Panc1 (cell line): Measurements from ENCODE around the gene ITPR3. TPM values are rescaled to one million over a fixed set of nuclear protein-coding genes. Genes with fewer than 3 reads are reported as not detected.

Source experiments
- ATAC-seq: fragments of 200-7000 bp; cut with Tn5 transposase; 2 replicates; pipeline ENCODE4 v1.9.1; 2020; ENCODE audit warnings: mild to moderate bottlenecking, moderate library complexity
- BruUV-seq: library from RNA; stranded (reverse); fragments of 400-500 nt; replicated peaks from 2 replicates; lab custom pipeline; 2021; lab: Mats Ljungman, UMichigan
- CTCF ChIA-PET: fragments of 300-600 bp; sonication (Branson Sonifier 250); formaldehyde crosslinking; loops from one replicate; lab custom pipeline; 2022; ENCODE audit warnings: antibody characterized with exemption; lab: Charles Lee
- POLR2A ChIA-PET: fragments of 300-600 bp; sonication (Branson Sonifier 250); formaldehyde crosslinking; loops from one replicate; lab custom pipeline; 2022; ENCODE audit warnings: antibody characterized with exemption; lab: Charles Lee
- DNase-seq: peaks from one replicate; pipeline ENCODE4 v3.0.0-alpha.2; 2010; ENCODE audit warnings: low read depth, low spot score
- H3K27ac ChIP-seq: 2 replicates; pipeline ENCODE4 v1.5.1; 2011; ENCODE audit warnings: mild to moderate bottlenecking, low read length, inconsistent platforms
- H3K27me3 ChIP-seq: fragments of 200-500 bp; sonication (Bioruptor generic); 2 replicates; pipeline ENCODE4 v1.6.0; 2014; ENCODE audit warnings: low read length, inconsistent platforms; ENCODE audit not compliant: control insufficient read depth, insufficient read depth
- H3K36me3 ChIP-seq: fragments of 200-500 bp; sonication (Bioruptor generic); 2 replicates; pipeline ENCODE4 v1.5.1; 2014; ENCODE audit warnings: inconsistent platforms, mild to moderate bottlenecking, low read length, moderate library complexity; ENCODE audit not compliant: control insufficient read depth, insufficient read depth
- H3K4me1 ChIP-seq: 2 replicates; pipeline ENCODE4 v1.5.1; 2011; ENCODE audit warnings: inconsistent platforms, mild to moderate bottlenecking, low read length, moderate library complexity; ENCODE audit not compliant: control insufficient read depth, insufficient read depth
- H3K4me3 ChIP-seq, 2 experiments: 2 replicates each; pipeline ENCODE4 v1.5.1; 2011 to 2012; ENCODE audit warnings: low read depth in 2 of 2, low read length in 2 of 2, mild to moderate bottlenecking in 2 of 2, inconsistent platforms in 1 of 2, moderate library complexity in 1 of 2
- H3K9me3 ChIP-seq: fragments of 200-500 bp; sonication (Bioruptor generic); 2 replicates; pipeline ENCODE4 v1.5.1; 2014; ENCODE audit warnings: low read depth, mild to moderate bottlenecking, inconsistent platforms, low read length, moderate library complexity; ENCODE audit not compliant: control insufficient read depth, insufficient read depth
- CTCF ChIP-seq: fragments of 450-650 bp; IDR thresholded peaks from 2 replicates; pipeline ENCODE4 v1.5.1; 2017; ENCODE audit warnings: mild to moderate bottlenecking
- POLR2AphosphoS5 ChIP-seq: IDR thresholded peaks from 2 replicates; pipeline ENCODE4 v1.6.1; 2012; ENCODE audit warnings: mild to moderate bottlenecking, low read depth, low read length, moderate library complexity
- REST ChIP-seq, 2 experiments: IDR thresholded peaks; 2 replicates each; pipeline ENCODE4 v1.6.1; 2011 to 2012; ENCODE audit warnings: low read depth in 2 of 2, control low read depth in 1 of 2, low read length in 1 of 2, mild to moderate bottlenecking in 1 of 2, moderate library complexity in 1 of 2; ENCODE audit not compliant: insufficient read depth in 1 of 2
- SIN3A ChIP-seq: IDR thresholded peaks from 2 replicates; pipeline ENCODE4 v1.6.1; 2012; ENCODE audit warnings: low read depth, mild to moderate bottlenecking, low read length, moderate library complexity, borderline replicate concordance; ENCODE audit not compliant: insufficient read depth
- TCF7L2 ChIP-seq: IDR thresholded peaks from 2 replicates; pipeline ENCODE4 v1.6.1; 2011; ENCODE audit warnings: mild to moderate bottlenecking, low read depth, low read length, inconsistent platforms
- in situ Hi-C: cut with HindIII; loops from 2 replicates; pipeline ENCODE4 v1.10.0; 2016; ENCODE audit warnings: low sequenced_read_pairs, low pct_unique_long_range_greater_than_20kb
- intact Hi-C: fragments of 100-400 bp; cut with micrococcal nuclease; formaldehyde crosslinking; loops from one replicate; pipeline ENCODE4 v1.10.0; 2022; ENCODE audit not compliant: unreplicated experiment
- total RNA-seq: library from RNA; stranded (reverse); gene quantifications from one replicate; pipeline ENCODE4 v1.2.1, GENCODE V29; 2021; ENCODE audit not compliant: unreplicated experiment

The ITPR3 gene
- total RNA-seq, 1 experiment from 2014 or later = 65.8 TPM

DNA sequence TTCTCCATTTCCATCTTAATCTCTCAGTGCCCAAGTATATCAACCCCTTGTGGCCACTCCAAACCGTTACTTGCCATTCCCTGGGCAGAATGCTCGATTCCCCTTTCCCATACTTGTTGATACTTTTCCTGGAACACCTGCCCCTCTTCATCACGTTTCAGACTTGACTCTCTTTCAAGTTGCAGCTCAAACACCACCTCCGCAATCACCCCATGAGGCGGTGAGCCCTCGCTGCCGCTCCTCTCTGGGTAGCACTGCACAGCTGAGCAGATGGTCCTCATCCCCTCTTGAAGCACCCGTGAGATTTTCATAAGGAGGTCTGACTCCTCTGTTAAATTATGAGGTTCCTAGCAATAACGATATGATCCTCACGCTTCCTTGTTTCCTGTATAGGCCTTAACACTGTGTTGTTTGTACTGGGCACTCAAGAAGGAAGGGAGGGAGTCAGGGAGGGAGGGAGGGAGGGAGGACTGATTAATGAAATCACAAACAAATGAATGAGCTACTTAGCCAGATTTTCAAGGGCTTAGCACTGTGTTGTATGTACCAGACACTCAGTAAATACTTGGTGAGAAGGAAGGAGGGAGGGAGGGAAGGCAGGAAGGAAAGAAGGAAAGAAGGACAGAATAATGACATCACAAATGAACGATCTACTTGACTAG is 98.3 kb downstream of the ITPR3 start:
- Histone ChIP-seq H3K9me3 (no peaks in the 10 kb centered on the region), H3K4me3 (no peak overlapping the region), H3K27me3 (peaks cover 4% of the 10 kb centered on the region; the same call in 1 of the 2 replicates), H3K27ac (no peak overlapping the region), H3K36me3 (no peaks in the 10 kb centered on the region), H3K4me1 (no peaks in the 10 kb centered on the region)
- in situ Hi-C loops (no loop called here), intact Hi-C loops (no loop called here)
- CTCF ChIA-PET = no interaction called here
- ATAC-seq (no peak), DNase-seq (no peak)
- no TSS peak for BruUV-seq
- TF ChIP-seq TCF7L2 = no peak
- TF ChIP-seq REST (IDR thresholded peaks at IDR 0.05; ENCODE audit: insufficient read depth in 1 of 2, low read depth in 2 of 2, low read length in 1 of 2) = no peak
- TF ChIP-seq SIN3A = no peak
- no peak for TF ChIP-seq POLR2AphosphoS5
- no peak for TF ChIP-seq CTCF
- POLR2A ChIA-PET = no interaction called here

GRCh38 chr6:33720998-33721397 is 99.9 kb downstream of the ITPR3 start:
- peaks cover 4% of the 10 kb centered on the region; the same call in 1 of the 2 replicates for H3K27me3 ChIP-seq
- intact Hi-C loops = no loop called here
- ATAC-seq (no peak), DNase-seq (no peak)
- no TSS peak for BruUV-seq
- H3K4me3 ChIP-seq = no peak overlapping the region
- TF ChIP-seq CTCF = no peak
- TF ChIP-seq POLR2AphosphoS5 = no peak
- TF ChIP-seq REST (IDR thresholded peaks at IDR 0.05; ENCODE audit: insufficient read depth in 1 of 2, low read depth in 2 of 2, low read length in 1 of 2) = no peak
- TF ChIP-seq SIN3A = no peak
- TF ChIP-seq TCF7L2 = no peak
- H3K27ac ChIP-seq = no peak overlapping the region
- ChIA-PET CTCF (no interaction called here), POLR2A (interaction anchor here (0.5 kb wide), 1 partner anchor 13 kb away, joined by 3 read pairs; no protein-coding TSS in a partner anchor)
- in situ Hi-C loops = no loop called here
- H3K9me3 ChIP-seq = no peaks in the 10 kb centered on the region
- H3K4me1 ChIP-seq = no peaks in the 10 kb centered on the region
- H3K36me3 ChIP-seq = no peaks in the 10 kb centered on the region
